MCF 10A (cell line): ENCODE measurements around the gene SLC23A1. TPM values are rescaled to one million over a fixed set of nuclear protein-coding genes. Genes with fewer than 3 reads are reported as not detected.

Experiments
- BruUV-seq: library from RNA; stranded (reverse); fragments of 400-500 nt; replicated peaks from 2 replicates; lab custom pipeline; 2021; lab: Mats Ljungman, UMichigan
- CTCF ChIA-PET: fragments of 300-600 bp; sonication (Branson Sonifier 250); formaldehyde crosslinking; extraction: SDS; loops from one replicate; lab custom pipeline; 2021; ENCODE audit warnings: antibody characterized with exemption, inconsistent platforms; lab: Yijun Ruan, JAX
- POLR2A ChIA-PET: fragments of 300-600, 350-650 bp; sonication (Branson Sonifier 250); formaldehyde crosslinking; extraction: SDS; loops from one replicate; lab custom pipeline; 2020; ENCODE audit warnings: antibody characterized with exemption, inconsistent platforms; lab: Yijun Ruan, JAX
- DNase-seq: peaks from one replicate; pipeline ENCODE4 v3.0.0-alpha.2; 2018; ENCODE audit not compliant: unreplicated experiment
- H3K27ac Mint-ChIP-seq: one replicate; pipeline ENCODE4 v1.8.0; 2022; ENCODE audit warnings: mild to moderate bottlenecking, low read depth, mixed read lengths; ENCODE audit not compliant: unreplicated experiment
- H3K27me3 Mint-ChIP-seq: one replicate; pipeline ENCODE4 v1.8.0; 2022; ENCODE audit warnings: mixed read lengths; ENCODE audit not compliant: insufficient read depth, unreplicated experiment
- H3K36me3 Mint-ChIP-seq: one replicate; pipeline ENCODE4 v1.8.0; 2022; ENCODE audit warnings: mild to moderate bottlenecking, moderate library complexity, mixed read lengths; ENCODE audit not compliant: insufficient read depth, unreplicated experiment
- H3K4me1 Mint-ChIP-seq: one replicate; pipeline ENCODE4 v1.8.0; 2022; ENCODE audit warnings: mixed read lengths; ENCODE audit not compliant: insufficient read depth, unreplicated experiment
- H3K4me3 Mint-ChIP-seq: one replicate; pipeline ENCODE4 v1.8.0; 2022; ENCODE audit warnings: mild to moderate bottlenecking, moderate library complexity, mixed read lengths; ENCODE audit not compliant: unreplicated experiment
- H3K9me3 Mint-ChIP-seq: one replicate; pipeline ENCODE4 v1.8.0; 2022; ENCODE audit warnings: mixed read lengths; ENCODE audit not compliant: unreplicated experiment
- intact Hi-C: fragments of 100-400 bp; cut with micrococcal nuclease; formaldehyde crosslinking; loops from 2 replicates; pipeline ENCODE4 v1.14.1; 2022
- total RNA-seq: library from RNA; stranded (reverse); gene quantifications from 2 replicates; pipeline ENCODE4 v1.2.3, GENCODE V29; 2022
- TF ChIP-seq, protein P1 (sequence below): fragments of 200-600 bp; IDR thresholded peaks from one replicate; pipeline ENCODE4 v1.8.0; 2022; ENCODE audit warnings: antibody characterized with exemption, mild to moderate bottlenecking; ENCODE audit not compliant: unreplicated experiment

Gene SLC23A1
- total RNA-seq, 1 experiment from 2014 or later = not detected

DNA sequence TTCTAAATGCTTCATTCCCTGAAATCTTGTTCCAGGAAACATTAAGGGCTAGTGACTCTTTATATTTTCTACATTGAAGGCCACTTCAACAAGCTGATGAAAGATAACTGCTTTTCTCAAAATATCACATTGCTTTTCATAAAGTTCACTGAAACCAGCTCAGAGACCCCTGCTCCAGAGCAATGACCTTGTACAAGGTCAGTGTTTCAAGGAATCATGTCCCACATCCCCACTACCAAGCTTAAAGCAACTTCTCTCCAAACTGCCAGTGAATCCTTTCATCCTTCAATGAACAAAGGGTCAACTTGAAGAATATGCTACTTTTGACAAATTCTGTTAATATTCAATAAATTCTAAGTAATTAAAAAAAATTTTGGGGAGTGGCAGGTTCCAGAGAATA is 32.8 kb upstream of the SLC23A1 start:
- no TSS peak for BruUV-seq
- Mint-ChIP-seq H3K4me1 (no peaks in the 10 kb centered on the region), H3K36me3 (peaks cover 12% of the 10 kb centered on the region), H3K27me3 (no peaks in the 10 kb centered on the region), H3K9me3 (no peaks in the 10 kb centered on the region), H3K27ac (no peak overlapping the region), H3K4me3 (no peak overlapping the region)
- CTCF ChIA-PET = interaction anchor here (1.0 to 11.6 kb wide), 2 partner anchors 12 to 98 kb away, joined by 4 to 434 read pairs; partner anchors contain the start of gene SPATA24
- POLR2A ChIA-PET = interaction anchor here (0.7 to 3.4 kb wide), 6 partner anchors 9 to 446 kb away, joined by 3 to 16 read pairs (median 4); partner anchors contain the start of genes SPATA24 and UBE2D2
- DNase-seq = no peak
- intact Hi-C loops = no loop called here
- TF ChIP-seq, protein P1, sequence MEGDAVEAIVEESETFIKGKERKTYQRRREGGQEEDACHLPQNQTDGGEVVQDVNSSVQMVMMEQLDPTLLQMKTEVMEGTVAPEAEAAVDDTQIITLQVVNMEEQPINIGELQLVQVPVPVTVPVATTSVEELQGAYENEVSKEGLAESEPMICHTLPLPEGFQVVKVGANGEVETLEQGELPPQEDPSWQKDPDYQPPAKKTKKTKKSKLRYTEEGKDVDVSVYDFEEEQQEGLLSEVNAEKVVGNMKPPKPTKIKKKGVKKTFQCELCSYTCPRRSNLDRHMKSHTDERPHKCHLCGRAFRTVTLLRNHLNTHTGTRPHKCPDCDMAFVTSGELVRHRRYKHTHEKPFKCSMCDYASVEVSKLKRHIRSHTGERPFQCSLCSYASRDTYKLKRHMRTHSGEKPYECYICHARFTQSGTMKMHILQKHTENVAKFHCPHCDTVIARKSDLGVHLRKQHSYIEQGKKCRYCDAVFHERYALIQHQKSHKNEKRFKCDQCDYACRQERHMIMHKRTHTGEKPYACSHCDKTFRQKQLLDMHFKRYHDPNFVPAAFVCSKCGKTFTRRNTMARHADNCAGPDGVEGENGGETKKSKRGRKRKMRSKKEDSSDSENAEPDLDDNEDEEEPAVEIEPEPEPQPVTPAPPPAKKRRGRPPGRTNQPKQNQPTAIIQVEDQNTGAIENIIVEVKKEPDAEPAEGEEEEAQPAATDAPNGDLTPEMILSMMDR = no peak

DNA sequence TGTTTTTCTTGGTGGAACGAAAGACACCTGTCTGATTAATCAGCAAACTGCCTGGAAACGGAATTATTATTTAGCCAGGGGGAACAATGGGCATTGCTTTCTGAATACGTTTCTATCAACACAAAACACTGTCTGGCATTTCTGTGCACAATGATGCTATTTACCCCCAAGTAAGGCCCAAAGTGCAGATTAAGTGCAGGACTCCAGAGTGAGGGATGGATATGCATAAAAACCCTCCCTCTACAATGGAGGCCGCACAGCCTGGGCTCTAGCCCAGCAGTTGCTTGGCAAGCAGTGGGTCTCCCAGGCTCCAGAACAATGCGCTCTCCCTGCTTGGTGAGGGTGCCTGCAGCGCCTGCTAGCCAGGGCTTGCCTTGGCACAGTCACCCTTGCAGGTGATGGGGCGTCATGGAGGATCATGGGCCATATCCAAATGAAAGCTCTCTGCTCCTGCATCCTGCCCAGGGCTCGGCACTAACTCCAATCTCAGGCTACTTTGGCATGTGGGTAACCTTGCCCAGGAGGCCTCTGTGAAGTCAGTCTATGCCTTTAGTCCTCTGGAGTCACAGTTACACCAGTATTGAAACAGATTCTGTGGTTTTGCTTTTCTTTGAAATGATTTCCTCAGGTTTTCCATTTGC is 32.2 kb upstream of the SLC23A1 start:
- H3K4me3 Mint-ChIP-seq = no peak overlapping the region
- H3K36me3 Mint-ChIP-seq = peaks cover 12% of the 10 kb centered on the region
- no TSS peak for BruUV-seq
- POLR2A ChIA-PET = interaction anchor here (0.7 to 3.4 kb wide), 5 partner anchors 9 to 445 kb away, joined by 3 to 16 read pairs (median 4); partner anchors contain the start of genes SPATA24 and UBE2D2
- TF ChIP-seq, protein P1 = no peak
- intact Hi-C loops = no loop called here
- no peaks in the 10 kb centered on the region for H3K4me1 Mint-ChIP-seq
- H3K27ac Mint-ChIP-seq = no peak overlapping the region
- H3K9me3 Mint-ChIP-seq = no peaks in the 10 kb centered on the region
- DNase-seq = peak; percentile 26
- no peaks in the 10 kb centered on the region for H3K27me3 Mint-ChIP-seq
- CTCF ChIA-PET = interaction anchor here (0.7 to 11.6 kb wide), 3 partner anchors 12 to 256 kb away, joined by 4 to 434 read pairs (median 4); partner anchors contain the start of gene SPATA24

DNA sequence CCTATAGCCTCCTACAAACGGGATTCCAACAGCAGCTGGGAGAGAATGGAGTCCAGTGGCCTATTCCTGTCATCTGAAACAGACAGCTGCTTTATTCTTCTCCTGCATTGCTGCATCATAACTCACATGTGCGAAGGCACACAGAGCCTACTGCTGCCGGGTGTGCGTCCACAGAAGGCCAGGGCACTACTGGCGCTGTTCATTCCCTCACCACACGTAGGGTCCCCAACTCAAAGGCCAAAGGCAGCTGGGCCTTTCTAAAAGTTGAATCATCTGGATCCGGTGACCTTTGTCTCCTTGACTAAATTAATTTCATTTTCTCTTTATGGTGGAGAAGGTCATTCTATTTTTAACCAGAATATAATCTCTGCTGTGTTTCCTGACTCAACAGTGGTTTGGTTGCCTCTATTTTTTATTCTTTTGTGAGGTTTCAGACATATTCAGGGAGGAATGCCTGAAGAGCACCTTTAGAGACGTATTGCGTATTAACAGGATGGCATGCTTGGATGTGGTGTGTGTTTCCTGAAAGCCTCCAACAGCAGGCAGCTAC is 31.6 kb upstream of the SLC23A1 start:
- TF ChIP-seq, protein P1 = no peak
- Mint-ChIP-seq H3K27me3 (no peaks in the 10 kb centered on the region), H3K4me3 (no peak overlapping the region), H3K27ac (no peak overlapping the region), H3K9me3 (no peaks in the 10 kb centered on the region), H3K4me1 (no peaks in the 10 kb centered on the region), H3K36me3 (peaks cover 12% of the 10 kb centered on the region)
- POLR2A ChIA-PET = interaction anchor here (0.6 to 3.4 kb wide), 2 partner anchors 11 to 295 kb away, joined by 3 to 16 read pairs; partner anchors contain the start of gene SPATA24
- DNase-seq = no peak
- intact Hi-C loops = no loop called here
- CTCF ChIA-PET = interaction anchor here (0.6 to 11.5 kb wide), 3 partner anchors 7 to 257 kb away, joined by 3 to 111 read pairs (median 4); no protein-coding TSS in a partner anchor
- BruUV-seq = no TSS peak

DNA sequence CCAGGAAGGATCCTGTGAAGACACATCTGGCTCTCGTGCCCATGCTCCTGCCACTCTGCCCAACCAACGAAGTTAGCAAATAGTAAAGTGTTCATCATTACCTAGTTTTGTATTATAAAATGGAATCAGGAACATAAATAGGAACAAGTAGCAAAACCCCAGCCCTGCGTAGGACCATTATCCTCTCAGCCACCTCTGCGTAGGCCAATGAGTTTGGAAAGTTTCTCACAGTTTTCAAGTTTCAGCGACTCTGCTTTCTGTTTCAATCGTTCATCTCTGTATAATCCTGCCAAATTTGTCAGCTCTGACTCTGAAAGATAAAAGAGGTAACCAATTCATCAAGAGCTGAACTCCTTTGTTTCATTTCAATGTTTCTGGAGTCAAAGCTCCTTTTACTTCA is 30.9 kb upstream of the SLC23A1 start:
- intact Hi-C loops = no loop called here
- Mint-ChIP-seq H3K4me1 (no peaks in the 10 kb centered on the region), H3K36me3 (peaks cover 6% of the 10 kb centered on the region), H3K27me3 (no peaks in the 10 kb centered on the region), H3K9me3 (no peaks in the 10 kb centered on the region), H3K27ac (no peak overlapping the region), H3K4me3 (no peak overlapping the region)
- DNase-seq = no peak
- no TSS peak for BruUV-seq
- ChIA-PET CTCF (interaction anchor here (0.6 to 11.5 kb wide), 3 partner anchors 8 to 166 kb away, joined by 3 to 111 read pairs (median 5); no protein-coding TSS in a partner anchor), POLR2A (interaction anchor here (0.6 to 3.4 kb wide), 2 partner anchors 10 to 295 kb away, joined by 3 to 16 read pairs; partner anchors contain the start of gene SPATA24)
- TF ChIP-seq, protein P1 = no peak
